B cell (primary cell): Measurements from ENCODE around the gene NEBL. TPM values are rescaled to one million over a fixed set of nuclear protein-coding genes. Genes with fewer than 3 reads are reported as not detected.

Source experiments
- ATAC-seq: fragments of 200-7000 bp; cut with Tn5 transposase; one replicate; pipeline ENCODE4 v1.10.0; 2021; ENCODE audit warnings: low read depth, mild to moderate bottlenecking, moderate number of reproducible peaks, moderate library complexity
- CTCF ChIA-PET: fragments of 350-600 bp; sonication (Branson Sonifier 250); formaldehyde crosslinking; loops from one replicate; lab custom pipeline; 2021; ENCODE audit warnings: antibody characterized with exemption, inconsistent platforms; lab: Charles Lee
- POLR2A ChIA-PET: fragments of 350-600 bp; sonication (Branson Sonifier 250); formaldehyde crosslinking; loops from one replicate; lab custom pipeline; 2021; ENCODE audit warnings: antibody characterized with exemption; lab: Charles Lee
- DNase-seq: peaks from one replicate; pipeline ENCODE4 v3.0.0; 2013
- H2AFZ ChIP-seq: 2 replicates; pipeline ENCODE4 v1.6.1; 2012; ENCODE audit warnings: mild to moderate bottlenecking, low read depth, low read length; ENCODE audit not compliant: insufficient read depth, poor library complexity, severe bottlenecking
- H3K27ac ChIP-seq, 2 donors: 1 replicate in 1 of 2; 2 replicates in 1 of 2; pipeline ENCODE4 v1.5.1; 2012 to 2013; ENCODE audit warnings: low read length in 2 of 2, mild to moderate bottlenecking in 2 of 2, moderate library complexity in 1 of 2
- H3K27me3 ChIP-seq, 4 experiments: fragments of 200-600 bp in 1 of 4; sonication (generic) in 1 of 4; replicated peaks in 1 of 4; 1 replicate in 2 of 4; 2 replicates in 2 of 4; pipeline versions ENCODE4 v1.6.1 to v1.7.0; 2013 to 2016; ENCODE audit warnings: low read length in 3 of 4, mild to moderate bottlenecking in 2 of 4, mixed read lengths in 1 of 4, moderate library complexity in 1 of 4; ENCODE audit not compliant: insufficient read depth in 4 of 4, control insufficient read depth in 3 of 4; ENCODE audit errors: control extremely low read depth in 1 of 4
- H3K36me3 ChIP-seq, 2 experiments: replicated peaks in 1 of 2; 1 replicate in 1 of 2; 2 replicates in 1 of 2; pipeline versions ENCODE4 v1.6.1 to v1.7.1; 2013; ENCODE audit warnings: low read length in 1 of 2; ENCODE audit not compliant: insufficient read depth in 2 of 2, control insufficient read depth in 1 of 2; ENCODE audit errors: control extremely low read depth in 1 of 2, extremely low read depth in 1 of 2
- H3K4me1 ChIP-seq, 2 donors: fragments of 200-600 bp in 1 of 2; sonication (generic) in 1 of 2; 1 replicate in 1 of 2; 2 replicates in 1 of 2; pipeline versions ENCODE4 v1.5.1 to v1.6.1; 2013 to 2017; ENCODE audit warnings: low read length in 2 of 2; ENCODE audit not compliant: control insufficient read depth in 2 of 2, insufficient read depth in 2 of 2
- H3K4me2 ChIP-seq: replicated peaks from 2 replicates; pipeline ENCODE3; 2012; ENCODE audit warnings: mild to moderate bottlenecking, low read depth, low read length; ENCODE audit not compliant: poor library complexity, severe bottlenecking
- H3K4me3 ChIP-seq, 5 experiments: fragments of 200-600 bp in 1 of 5; sonication (generic) in 1 of 5; 1 replicate in 3 of 5; 2 replicates in 2 of 5; pipeline versions ENCODE4 v1.5.1 to v1.7.0; 2011 to 2016; ENCODE audit warnings: low read length in 4 of 5, mild to moderate bottlenecking in 4 of 5, low read depth in 2 of 5, control low read depth in 1 of 5, moderate library complexity in 1 of 5; ENCODE audit not compliant: insufficient read depth in 1 of 5; ENCODE audit errors: control extremely low read depth in 1 of 5, extremely low read depth in 1 of 5
- H3K79me2 ChIP-seq: fragments of 200-600 bp; sonication (generic); one replicate; pipeline ENCODE4 v1.6.0; 2016; ENCODE audit warnings: low read length; ENCODE audit not compliant: control insufficient read depth, insufficient read depth
- H3K9ac ChIP-seq: fragments of 200-600 bp; sonication (generic); 2 replicates; pipeline ENCODE4 v1.6.1; 2017; ENCODE audit warnings: mild to moderate bottlenecking, low read length, moderate library complexity
- H3K9me3 ChIP-seq, 3 donors: one replicate each; pipeline versions ENCODE4 v1.6.1 to v1.7.1; 2013; ENCODE audit warnings: low read length in 2 of 3; ENCODE audit not compliant: control insufficient read depth in 2 of 3, insufficient read depth in 1 of 3; ENCODE audit errors: control extremely low read depth in 1 of 3
- H4K20me1 ChIP-seq: 2 replicates; pipeline ENCODE4 v1.6.0; 2012; ENCODE audit warnings: mild to moderate bottlenecking, low read length; ENCODE audit not compliant: insufficient read depth, control insufficient read depth, poor library complexity, severe bottlenecking
- H3K27ac Mint-ChIP-seq: one replicate; pipeline ENCODE4 v1.8.0; 2021; ENCODE audit warnings: mixed read lengths
- H3K27me3 Mint-ChIP-seq: one replicate; pipeline ENCODE4 v1.8.0; 2021; ENCODE audit warnings: mixed read lengths
- H3K4me1 Mint-ChIP-seq: one replicate; pipeline ENCODE4 v1.8.0; 2021; ENCODE audit warnings: mixed read lengths
- H3K4me3 Mint-ChIP-seq: one replicate; pipeline ENCODE4 v1.8.0; 2021; ENCODE audit warnings: mixed read lengths
- H3K9me3 Mint-ChIP-seq: one replicate; pipeline ENCODE4 v1.8.0; 2022; ENCODE audit warnings: mixed read lengths; ENCODE audit not compliant: insufficient read depth
- EZH2 ChIP-seq: IDR thresholded peaks from 2 replicates; pipeline ENCODE4 v1.6.1; 2012; ENCODE audit warnings: borderline replicate concordance, low read depth, mild to moderate bottlenecking, moderate library complexity, low read length; ENCODE audit not compliant: insufficient read depth, poor library complexity, severe bottlenecking
- WGBS: methylation state at CpG from one replicate; pipeline ENCODE4 v1.1.5; 2013; ENCODE audit warnings: missing lambda C conversion rate; ENCODE audit not compliant: insufficient coverage; 5-methylcytosine and 5-hydroxymethylcytosine counted together
- intact Hi-C: fragments of 100-400 bp; cut with micrococcal nuclease; formaldehyde crosslinking; loops from one replicate; pipeline ENCODE4 v1.10.0; 2022
- polyA plus RNA-seq: library from polyadenylated mRNA; depleted of rRNA; stranded (reverse); fragments of >200 nt; gene quantifications from 2 replicates; pipeline ENCODE4 v1.2.3, GENCODE V29; 2012
- total RNA-seq, 2 donors: library from RNA; stranded (reverse); fragments of 120-200 nt in 1 of 2; gene quantifications; 1 replicate in 1 of 2; 2 replicates in 1 of 2; pipeline versions ENCODE4 v1.2.3 to v1.2.4, GENCODE V29; 2013 to 2022
- TF ChIP-seq, protein P1 (sequence below): fragments of 200-600 bp; IDR thresholded peaks from one replicate; pipeline ENCODE4 v1.8.0; 2022; ENCODE audit warnings: antibody characterized with exemption, mild to moderate bottlenecking

The NEBL gene
- total and polyA plus RNA-seq, 2 donors (not counting 1 experiment from before 2014, with no cell fraction given) = not detected

DNA sequence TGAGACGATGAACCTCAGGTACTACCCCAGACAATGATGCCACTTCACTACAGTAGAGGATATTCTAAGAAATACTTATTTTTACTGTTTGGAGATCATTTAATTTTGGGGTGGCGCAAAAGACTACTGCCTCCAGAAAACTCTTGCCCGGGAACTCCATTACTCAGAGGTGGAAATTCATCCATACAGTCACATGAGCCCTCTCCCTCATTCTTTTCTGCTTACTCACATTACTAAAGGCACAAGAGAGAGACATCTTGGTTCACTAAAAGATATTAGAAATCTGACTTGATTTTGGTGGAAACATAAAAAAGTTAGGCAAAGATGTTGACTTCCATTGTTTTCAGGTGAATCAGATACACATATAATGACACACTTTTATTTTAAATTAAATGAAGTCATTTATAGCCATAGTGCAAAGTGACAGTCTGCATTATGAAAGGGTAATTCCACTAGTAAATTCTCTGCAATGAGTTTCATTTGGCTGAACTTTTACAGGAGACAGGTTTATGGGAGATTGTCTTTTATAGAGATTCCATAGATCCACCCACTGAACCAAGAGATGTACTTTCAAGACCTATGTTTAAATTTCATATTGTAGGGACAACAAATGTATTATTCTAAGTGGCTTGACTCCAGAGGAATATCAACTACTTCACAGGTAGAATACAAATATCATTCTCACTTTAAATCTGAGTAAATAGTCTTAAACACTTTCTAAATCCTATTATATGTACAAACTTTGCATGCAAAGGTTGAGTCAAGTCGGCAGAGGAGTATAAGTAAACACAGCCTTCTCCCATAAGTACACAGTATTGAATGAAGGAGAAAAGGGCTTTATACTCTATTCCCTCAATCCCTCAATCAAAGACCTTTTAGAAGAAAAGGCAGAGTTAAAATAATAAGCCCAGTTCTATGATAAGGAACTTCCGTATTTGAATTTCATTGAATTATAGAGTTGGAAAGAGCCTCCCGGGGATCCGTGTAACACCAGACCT is 18.8 kb downstream of the NEBL start:
- ChIA-PET CTCF (no interaction called here), POLR2A (no interaction called here)
- no peaks in the 10 kb centered on the region for H3K9me3 ChIP-seq
- intact Hi-C loops = no loop called here
- no peaks in the 10 kb centered on the region for H3K4me1 Mint-ChIP-seq
- H3K4me3 Mint-ChIP-seq = no peak overlapping the region
- H3K4me1 ChIP-seq = no peaks in the 10 kb centered on the region
- H3K79me2 ChIP-seq = no peaks in the 10 kb centered on the region
- H3K27ac ChIP-seq = no peak overlapping the region
- no peaks in the 10 kb centered on the region for H4K20me1 ChIP-seq
- H3K9me3 Mint-ChIP-seq = no peaks in the 10 kb centered on the region
- H3K27ac Mint-ChIP-seq = no peak overlapping the region
- H3K27me3 Mint-ChIP-seq = peaks cover 6% of the 10 kb centered on the region
- DNase-seq (no peak), ATAC-seq (no peak)
- H3K4me3 ChIP-seq = no peak overlapping the region
- no peaks in the 10 kb centered on the region for H3K36me3 ChIP-seq
- H3K27me3 ChIP-seq = no peaks in the 10 kb centered on the region
- no peak overlapping the region for H2AFZ ChIP-seq
- no peak for TF ChIP-seq EZH2
- TF ChIP-seq, protein P1, sequence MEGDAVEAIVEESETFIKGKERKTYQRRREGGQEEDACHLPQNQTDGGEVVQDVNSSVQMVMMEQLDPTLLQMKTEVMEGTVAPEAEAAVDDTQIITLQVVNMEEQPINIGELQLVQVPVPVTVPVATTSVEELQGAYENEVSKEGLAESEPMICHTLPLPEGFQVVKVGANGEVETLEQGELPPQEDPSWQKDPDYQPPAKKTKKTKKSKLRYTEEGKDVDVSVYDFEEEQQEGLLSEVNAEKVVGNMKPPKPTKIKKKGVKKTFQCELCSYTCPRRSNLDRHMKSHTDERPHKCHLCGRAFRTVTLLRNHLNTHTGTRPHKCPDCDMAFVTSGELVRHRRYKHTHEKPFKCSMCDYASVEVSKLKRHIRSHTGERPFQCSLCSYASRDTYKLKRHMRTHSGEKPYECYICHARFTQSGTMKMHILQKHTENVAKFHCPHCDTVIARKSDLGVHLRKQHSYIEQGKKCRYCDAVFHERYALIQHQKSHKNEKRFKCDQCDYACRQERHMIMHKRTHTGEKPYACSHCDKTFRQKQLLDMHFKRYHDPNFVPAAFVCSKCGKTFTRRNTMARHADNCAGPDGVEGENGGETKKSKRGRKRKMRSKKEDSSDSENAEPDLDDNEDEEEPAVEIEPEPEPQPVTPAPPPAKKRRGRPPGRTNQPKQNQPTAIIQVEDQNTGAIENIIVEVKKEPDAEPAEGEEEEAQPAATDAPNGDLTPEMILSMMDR = no peak
- H3K9ac ChIP-seq = no peak overlapping the region
- 86% methylated on average over 2 of the region's 7 CpGs for WGBS
- H3K4me2 ChIP-seq = no peak overlapping the region

DNA sequence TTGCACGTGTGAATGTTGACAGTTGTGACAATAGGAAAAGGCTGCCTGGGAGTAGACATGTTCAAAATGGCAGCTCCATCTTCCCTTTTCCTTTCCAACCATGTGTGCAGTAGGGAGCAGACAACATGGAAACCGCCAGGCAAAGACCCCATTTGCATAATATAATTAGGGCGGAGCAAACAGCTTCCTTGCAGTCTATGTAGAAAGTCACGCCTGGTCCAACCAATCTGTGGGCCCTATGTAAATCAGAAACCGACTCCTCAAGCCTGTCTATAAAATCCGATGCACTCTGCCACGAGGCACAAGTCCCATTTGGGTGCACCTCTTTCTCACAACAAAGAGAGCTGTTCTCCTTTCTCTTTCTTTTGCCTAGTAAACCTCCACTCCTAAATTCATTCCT is 19.6 kb downstream of the NEBL start:
- Histone ChIP-seq H3K36me3 (no peaks in the 10 kb centered on the region), H3K4me3 (no peak overlapping the region), H3K27ac (no peak overlapping the region), H3K4me1 (no peaks in the 10 kb centered on the region), H3K4me2 (no peak overlapping the region), H3K27me3 (no peaks in the 10 kb centered on the region), H3K79me2 (no peaks in the 10 kb centered on the region), H2AFZ (no peak overlapping the region), H4K20me1 (no peaks in the 10 kb centered on the region), H3K9ac (no peak overlapping the region), H3K9me3 (no peaks in the 10 kb centered on the region)
- ATAC-seq (no peak), DNase-seq (no peak)
- ChIA-PET CTCF (no interaction called here), POLR2A (no interaction called here)
- Mint-ChIP-seq H3K9me3 (no peaks in the 10 kb centered on the region), H3K4me1 (no peaks in the 10 kb centered on the region), H3K27me3 (peaks cover 8% of the 10 kb centered on the region), H3K27ac (no peak overlapping the region), H3K4me3 (no peak overlapping the region)
- intact Hi-C loops = no loop called here
- no peak for TF ChIP-seq EZH2
- TF ChIP-seq, protein P1 = no peak
- WGBS = 86% methylated on average over 6 of the region's 7 CpGs
